GM18505 (cell line): ENCODE data around the gene ALDOA.
"Not testable (repeated sequence)": the region's sequence is repeated elsewhere in the genome, so short reads cannot be mapped to it uniquely, and the experiment has no call there.

Experiments
- ATAC-seq: cut with Tn5 transposase; IDR thresholded peaks from one replicate; pipeline ENCODE4 v1.9.1; 2021; ENCODE audit not compliant: unreplicated experiment
- POLR2A ChIP-seq: IDR thresholded peaks from 4 replicates; pipeline ENCODE4 v1.6.1; 2011; ENCODE audit warnings: borderline replicate concordance; ENCODE audit not compliant: insufficient read depth, insufficient read length; ENCODE audit errors: extremely low read depth

Gene ALDOA

DNA sequence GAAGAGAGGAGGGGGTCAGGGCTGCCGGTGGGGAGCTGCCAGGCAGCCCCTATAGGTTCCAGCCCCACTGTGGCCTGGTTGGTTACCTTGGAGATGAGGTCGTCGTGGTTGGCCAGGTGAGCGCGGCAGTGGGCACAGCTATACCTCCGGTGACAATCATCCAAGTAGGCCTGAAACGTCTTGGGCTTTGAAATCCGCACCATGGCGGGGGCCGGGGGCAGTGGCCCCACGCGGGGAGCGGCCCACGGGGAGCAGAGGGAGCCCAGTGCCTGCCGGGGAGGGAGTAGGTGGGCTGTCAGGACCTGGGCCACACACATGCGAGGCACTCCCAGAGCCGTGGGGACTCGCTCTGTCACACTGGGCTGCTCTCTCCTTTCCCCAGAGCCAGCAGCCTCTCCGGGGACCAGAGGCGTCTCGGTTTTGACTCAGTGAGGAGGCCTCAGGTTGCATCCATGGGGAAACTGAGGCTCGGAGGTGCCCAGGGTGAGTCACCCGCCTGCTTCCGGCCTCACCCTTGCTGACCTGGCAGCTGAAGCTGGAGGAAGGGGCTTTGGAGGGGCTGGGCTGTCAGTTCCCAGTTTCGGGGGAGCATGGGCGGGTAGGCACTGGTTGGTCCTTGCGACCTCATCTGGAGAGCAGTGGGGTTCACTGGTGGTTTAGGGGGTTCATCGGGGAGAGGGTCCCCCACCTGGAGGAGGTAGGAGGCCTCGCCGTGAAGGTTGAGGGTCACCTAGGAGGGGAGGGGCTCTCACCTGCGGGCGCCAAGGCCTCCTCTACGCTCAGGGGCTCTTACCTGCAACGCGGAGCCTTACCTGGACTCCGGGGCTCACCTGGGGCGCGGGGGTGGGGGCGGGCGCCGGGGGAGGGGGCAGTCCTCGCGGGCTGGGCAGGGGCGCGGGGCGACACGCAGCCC, 29.9 kb downstream of the ALDOA start:
- no peak for TF ChIP-seq POLR2A
- ATAC-seq = no peak

DNA sequence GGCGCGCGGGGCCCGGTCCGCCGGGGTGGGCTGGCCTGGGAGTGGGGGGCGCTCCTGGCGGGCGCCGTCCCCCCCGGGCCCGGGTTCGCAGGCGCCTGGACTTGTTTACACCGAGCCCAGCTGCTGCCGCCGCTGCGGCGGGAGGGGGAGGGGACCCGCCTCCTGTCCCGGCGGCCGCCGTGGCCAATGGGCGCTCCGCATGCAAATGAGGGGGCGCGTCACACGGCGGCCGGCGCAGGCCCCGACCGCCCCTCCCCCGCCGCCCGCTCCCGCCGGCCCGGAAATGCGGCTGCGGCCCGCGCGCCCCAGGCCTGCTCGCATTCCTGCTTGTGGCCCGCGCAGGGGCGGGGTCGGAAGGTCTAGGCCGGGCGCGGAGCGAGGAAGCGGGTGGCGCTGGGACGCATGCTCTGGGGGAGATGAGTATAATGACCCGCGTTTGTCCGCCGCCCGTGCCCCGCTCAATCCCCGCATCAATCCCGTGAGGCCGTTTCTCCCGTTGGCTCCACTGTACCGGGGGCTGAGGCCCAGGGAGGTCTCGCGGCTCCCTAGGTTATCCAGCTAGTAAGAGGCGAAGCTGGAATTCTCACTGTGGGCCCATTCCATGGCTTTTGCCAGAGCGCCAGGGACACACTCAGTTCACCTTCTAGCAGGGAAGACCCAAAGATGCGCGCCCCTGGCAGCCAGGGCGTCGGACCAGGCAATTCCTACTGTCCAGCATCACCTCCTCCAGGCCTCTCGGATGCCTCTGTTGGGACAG, 30.7 kb downstream of the ALDOA start, which contains the start of gene YPEL3:
YPEL3 (minus strand) TSS at position 109 of the 757 bp plus-strand sequence. CDS start 731 bp downstream, outside the sequence.
- peak; percentile 75 for TF ChIP-seq POLR2A
- ATAC-seq = no peak

DNA sequence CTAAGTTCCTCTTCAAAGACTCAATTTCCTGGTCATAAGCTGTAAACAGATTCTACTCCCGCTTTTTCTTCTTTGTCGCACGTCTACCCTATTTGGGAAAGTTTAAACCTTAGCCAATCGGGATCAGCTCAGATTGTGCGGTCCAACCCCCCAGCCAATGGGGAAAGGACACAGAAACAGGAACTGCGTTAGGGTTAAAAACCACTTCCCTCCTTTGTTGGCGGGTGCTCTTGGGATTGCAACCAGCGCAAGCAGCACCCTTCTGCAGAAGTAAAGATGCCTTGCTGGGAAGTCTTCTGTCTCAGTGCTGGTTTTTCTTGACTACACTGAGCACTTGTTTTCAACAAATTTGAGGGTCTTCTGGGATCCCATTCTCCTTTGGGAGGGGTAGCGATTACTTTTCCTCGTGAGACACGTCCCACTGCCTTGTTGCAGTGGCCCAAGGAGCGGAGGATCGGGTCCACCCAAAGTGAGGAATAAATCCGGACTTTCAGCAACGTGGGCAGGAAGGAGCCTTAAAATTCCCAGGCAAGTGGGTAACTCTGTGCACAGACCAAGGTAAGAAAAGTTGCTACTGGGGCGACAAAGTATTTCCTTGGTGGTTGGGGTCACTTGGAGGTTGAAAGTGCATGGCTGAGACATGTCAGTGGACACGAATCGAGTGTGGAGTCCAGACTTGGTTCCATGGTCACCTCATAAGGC, 31.5 kb downstream of the ALDOA start:
- ATAC-seq = no peak
- no peak for TF ChIP-seq POLR2A

DNA sequence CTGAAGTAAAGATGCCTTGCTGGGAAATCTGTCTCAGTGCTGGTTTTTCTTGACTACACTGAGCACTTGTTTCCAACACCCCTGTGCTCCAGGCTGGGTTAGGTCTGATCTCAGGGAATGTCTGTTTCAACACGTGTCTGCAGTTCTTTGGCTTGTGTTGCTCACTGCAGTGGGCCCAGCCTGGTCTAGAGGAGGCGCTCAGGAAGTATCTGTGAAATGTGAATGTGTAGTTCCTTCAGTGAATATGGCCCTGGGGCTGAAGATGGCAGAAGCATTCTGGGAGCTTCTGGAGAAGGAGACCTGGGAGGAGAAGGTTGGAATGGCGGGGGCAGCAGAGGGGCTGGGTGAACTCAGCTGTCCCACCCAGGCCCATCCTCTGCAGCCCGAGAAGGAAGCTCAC, 38.5 kb downstream of the ALDOA start:
- no peak for ATAC-seq
- no peak for TF ChIP-seq POLR2A

DNA sequence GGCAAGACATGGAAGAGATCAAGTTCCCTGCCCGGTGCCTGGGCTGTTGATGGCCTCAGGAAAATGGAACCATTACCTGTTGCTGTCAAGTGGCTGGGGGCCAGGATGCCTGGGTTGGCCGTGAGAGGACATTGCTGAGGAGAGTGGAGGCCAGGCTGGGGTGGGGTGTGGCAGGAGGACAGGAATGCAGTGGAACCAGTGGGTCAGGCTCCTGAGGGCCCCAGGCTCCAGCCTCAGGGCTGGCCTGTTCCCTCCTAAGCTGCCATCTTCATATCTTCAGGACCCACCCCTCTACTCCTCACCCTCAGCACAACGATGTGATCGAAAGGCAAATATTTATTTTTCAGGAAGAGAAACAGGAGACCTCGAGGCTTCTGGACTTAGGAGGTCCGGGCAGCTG, 38.9 kb downstream of the ALDOA start:
- ATAC-seq = no peak
- TF ChIP-seq POLR2A = no peak

DNA sequence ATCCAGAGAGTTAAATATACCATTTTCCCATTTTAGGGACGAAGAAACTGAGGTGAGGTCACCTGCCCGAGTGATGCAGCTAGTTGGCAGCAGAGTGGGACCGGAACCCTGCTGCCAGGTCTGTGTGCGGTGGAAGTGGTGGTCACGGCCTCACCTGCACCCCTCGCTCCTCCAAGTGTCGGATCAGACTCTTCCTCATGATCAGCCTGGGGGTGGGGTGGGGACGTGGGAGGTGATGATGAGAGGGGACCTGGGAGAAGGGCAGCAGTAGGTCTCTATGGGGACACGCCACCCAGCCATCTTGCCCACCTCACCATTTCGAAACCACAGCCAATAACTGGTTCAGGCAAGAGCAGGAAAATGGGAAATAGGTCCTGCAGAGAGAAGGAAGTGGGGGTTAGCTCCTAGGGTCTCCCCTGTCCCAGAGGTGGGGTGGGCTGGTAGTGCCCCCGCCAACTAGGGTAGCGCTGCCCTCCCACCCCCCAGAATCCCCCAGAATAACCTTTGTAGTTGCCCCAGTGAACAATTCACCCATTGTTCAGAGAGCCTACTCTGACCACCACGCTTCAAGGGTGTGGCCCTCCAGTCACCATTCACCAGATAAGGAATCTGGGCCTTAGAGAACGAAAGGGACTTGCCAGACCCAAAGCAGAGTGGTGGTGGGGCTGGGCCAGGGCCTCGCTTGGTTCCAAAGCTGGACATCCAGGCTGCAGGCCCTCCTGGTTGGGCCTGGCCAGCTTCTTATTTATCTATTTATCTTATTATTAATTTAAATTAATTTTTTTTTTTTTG, 42.7 kb downstream of the ALDOA start:
- ATAC-seq = no peak
- TF ChIP-seq POLR2A = no peak

DNA sequence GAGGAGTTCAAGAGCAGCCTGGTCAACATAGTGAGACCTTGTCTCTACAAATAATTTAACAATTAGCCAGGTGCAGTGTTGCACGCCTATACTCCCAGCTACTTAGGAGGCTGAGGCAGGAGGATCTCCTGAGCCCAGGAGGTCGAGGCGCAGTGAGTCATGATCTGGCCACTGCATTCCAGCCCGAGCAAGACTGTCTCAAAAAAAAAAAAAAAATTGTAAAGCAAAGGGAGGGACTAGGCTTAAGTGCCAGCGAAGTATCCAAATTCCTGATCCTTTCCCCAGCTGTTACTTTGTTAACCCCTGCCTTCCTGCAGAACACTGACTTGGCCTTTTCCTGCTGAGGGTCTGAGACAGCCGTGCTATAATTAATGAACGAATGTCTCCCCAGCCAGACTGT, 45.1 kb downstream of the ALDOA start:
- no peak for ATAC-seq

DNA sequence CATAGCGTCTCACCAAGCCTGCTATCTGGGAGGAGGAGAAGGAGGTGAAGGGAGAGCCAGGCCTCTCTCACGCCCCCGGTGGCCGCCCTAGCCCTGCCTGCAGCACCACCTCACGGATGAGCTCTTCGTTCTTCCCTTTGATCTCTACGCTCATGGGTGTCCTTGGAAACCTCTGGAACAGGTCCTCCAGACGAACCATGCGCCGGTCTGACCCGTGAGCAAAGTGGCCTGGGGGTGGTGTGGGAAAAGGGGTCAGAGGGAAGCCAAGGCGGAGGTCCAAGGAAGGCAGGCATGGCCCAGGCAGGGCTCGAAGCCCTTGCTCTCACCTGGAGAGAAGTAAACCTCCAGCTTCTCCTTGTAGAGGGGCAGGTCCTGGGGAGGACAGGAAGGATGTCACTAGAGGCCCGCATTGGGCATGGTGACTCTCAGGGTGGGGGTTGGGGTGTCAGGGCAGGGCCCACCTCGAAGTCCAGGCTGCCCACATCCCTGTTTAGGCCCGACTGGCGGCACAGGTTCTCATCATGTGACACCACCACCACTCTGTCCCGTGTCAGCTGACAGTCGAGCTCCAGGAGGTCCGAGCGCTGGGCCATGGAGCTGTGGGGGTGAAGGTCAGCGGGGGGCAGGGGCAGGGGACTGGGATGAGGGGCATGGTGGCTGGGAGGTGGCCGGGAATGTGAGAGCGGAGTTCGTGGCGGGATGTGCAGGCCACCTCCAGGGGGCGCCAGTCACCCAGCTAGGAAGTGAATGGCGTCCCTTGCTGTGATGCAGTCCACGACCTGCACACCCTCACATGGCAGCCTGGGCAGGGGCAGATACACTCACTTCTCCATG, 46.9 kb downstream of the ALDOA start:
- no peak for TF ChIP-seq POLR2A
- no peak for ATAC-seq

More for the DNA sequence above, 45.1 kb downstream of the ALDOA start:
- TF ChIP-seq POLR2A = no peak

DNA sequence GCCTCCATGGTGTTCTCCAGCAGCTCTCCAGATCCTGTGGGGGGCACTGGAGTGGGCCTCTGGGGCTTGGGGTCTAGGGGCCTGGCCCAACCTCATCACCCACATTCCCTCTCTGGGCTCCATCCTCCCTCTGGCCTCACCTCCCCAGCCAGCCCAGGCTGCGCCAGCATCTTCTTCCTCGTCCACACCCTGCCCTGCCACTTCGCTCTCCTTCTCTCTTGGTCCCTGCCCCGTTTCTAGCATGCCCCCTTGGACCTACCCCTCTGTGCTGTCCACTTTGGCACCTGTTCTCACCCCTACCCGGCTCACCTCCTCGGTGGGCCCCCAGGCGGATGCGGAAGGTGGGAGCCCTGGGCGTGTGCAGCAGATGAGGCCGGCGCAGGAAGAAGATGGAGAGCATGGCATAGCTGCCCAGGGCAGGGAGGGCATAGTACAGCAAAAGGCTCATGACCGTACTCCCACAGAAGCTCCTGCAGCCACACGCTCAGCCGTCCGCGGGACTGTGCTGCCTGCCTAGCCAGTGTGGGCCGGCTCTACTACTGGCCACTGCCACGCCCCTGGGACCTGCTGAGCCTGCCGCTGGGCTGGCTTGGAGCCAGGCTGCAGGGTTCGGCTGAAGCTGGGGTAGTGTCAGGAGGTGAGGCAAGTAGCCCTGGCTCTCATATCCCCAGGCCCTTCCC, 47.6 kb downstream of the ALDOA start, which contains the start of gene GDPD3:
GDPD3 (minus strand) TSS at position 507 of the 680 bp plus-strand sequence; CDS start at position 448, 59 bp downstream.
- no peak for TF ChIP-seq POLR2A
- ATAC-seq = no peak

DNA sequence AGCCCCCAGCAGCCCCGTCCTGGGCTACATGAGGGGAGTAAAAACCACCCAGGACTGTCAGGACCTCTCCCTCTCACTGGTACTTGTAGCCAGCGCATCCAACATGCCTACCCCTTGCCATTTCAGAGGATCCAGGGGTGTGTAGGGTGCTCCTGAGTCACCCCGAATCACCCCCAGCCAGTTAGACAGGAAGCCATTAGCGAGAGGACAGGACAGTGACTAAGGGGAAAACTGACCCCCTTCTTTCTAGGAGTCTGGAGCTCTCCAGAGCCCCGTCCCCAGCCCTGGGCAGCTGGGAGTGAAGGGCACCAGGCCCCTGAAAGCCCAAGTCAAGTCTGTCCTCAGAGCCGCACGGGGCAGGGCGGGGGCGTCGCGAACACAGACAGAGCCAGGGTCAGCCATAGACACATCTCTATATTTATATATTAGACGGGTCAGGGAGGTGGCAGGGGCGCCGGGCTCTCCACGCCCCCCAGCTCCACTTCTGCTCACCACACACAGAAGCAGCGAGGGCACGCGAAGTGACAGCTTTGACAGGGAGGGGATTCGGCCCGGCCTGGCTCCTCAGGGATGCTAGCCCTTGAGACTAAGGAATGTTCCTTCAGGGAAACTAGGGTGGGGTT, 48.3 kb downstream of the ALDOA start:
- TF ChIP-seq POLR2A = no peak

DNA sequence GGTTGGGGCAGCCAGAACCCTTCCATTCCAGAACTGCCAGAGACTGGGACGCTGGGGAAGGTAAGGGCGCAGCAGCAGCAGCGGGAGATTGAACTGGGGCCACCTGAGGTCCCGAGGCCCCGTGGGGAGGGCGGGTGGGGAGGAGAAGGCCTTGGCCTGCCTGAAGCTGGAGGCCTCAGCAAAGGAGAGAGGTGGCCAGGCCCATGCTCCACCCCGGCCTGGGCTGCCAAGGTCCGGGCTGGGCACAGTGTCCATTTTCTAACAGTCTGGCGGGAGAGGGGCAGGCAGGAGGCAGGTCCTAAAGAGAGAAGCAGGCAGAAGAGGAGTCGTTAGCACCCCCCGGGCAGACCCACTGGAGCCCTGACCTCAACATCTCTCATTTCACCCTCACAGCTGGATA, 48.9 kb downstream of the ALDOA start:
- no peak for ATAC-seq
- TF ChIP-seq POLR2A = no peak

More for the DNA sequence above, 48.3 kb downstream of the ALDOA start:
- ATAC-seq = no peak

DNA sequence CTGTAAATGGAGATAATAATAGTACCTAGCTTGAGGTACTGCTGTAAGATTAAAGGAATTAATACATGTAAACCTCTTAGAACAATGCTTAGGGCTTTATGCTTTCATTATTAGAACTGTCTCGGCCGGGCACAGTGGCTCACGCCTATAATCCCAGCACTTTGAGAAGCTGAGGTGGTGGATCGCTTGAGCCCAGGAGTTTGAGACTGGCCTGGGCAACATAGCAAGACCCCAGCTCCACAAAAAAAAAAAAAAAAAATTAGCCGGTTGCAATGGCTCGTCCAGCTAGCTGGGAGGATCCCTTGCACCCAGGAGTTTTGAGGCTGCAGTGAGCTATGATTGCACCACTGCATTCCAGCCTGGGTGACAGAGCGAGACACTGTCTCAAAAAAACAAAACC, 49.3 kb downstream of the ALDOA start:
- not testable (repeated sequence) for ATAC-seq
